Vagina (tissue), 2 donors: ENCODE data around the gene TSPO. TPM values are rescaled to one million over a fixed set of nuclear protein-coding genes. Genes with fewer than 3 reads are reported as not detected.

Experiments
- DNase-seq, 2 donors: peaks; one replicate each; pipeline ENCODE4 v3.0.0-alpha.2; 2017; ENCODE audit errors: extremely low spot score in 2 of 2
- H3K27ac ChIP-seq: fragments of 200-600 bp; sonication (generic); one replicate; pipeline ENCODE4 v1.5.1; 2019
- H3K27me3 ChIP-seq: fragments of 200-600 bp; sonication (generic); one replicate; pipeline ENCODE4 v1.5.1; 2019
- H3K36me3 ChIP-seq, 2 donors: fragments of 200-600 bp; sonication (generic); one replicate each; pipeline ENCODE4 v1.5.1; 2017 to 2019
- H3K4me1 ChIP-seq: fragments of 200-600 bp; sonication (generic); one replicate; pipeline ENCODE4 v1.5.1; 2019
- H3K4me3 ChIP-seq, 2 donors: fragments of 200-600 bp; sonication (generic); 1 replicate in 1 of 2; 2 replicates in 1 of 2; pipeline ENCODE4 v1.5.1; 2016 to 2019
- H3K9me3 ChIP-seq: fragments of 200-600 bp; sonication (generic); one replicate; pipeline ENCODE4 v1.5.1; 2019
- POLR2A ChIP-seq, 2 donors: fragments of 450-650 bp; IDR thresholded peaks; one replicate each; pipeline ENCODE4 v1.6.1; 2017; ENCODE audit warnings: antibody characterized with exemption in 2 of 2, mild to moderate bottlenecking in 2 of 2, moderate library complexity in 2 of 2
- POLR2AphosphoS5 ChIP-seq, 2 donors: sonication (generic); formaldehyde crosslinking; IDR thresholded peaks; one replicate each; pipeline ENCODE4 v1.9.0; 2017; ENCODE audit warnings: antibody characterized with exemption in 2 of 2, mild to moderate bottlenecking in 2 of 2, low read depth in 1 of 2; ENCODE audit not compliant: insufficient read depth in 1 of 2
- intact Hi-C: fragments of 100-400 bp; cut with DNase I; formaldehyde crosslinking; loops from one replicate; pipeline ENCODE4 v1.15.1; 2023
- total RNA-seq: library from RNA; depleted of rRNA; stranded (reverse); fragments of >200 nt; gene quantifications from one replicate; pipeline ENCODE4 v1.2.3, GENCODE V29; 2016
- TF ChIP-seq, protein P1 (sequence below), 3 experiments: fragments of 450-650 bp in 2 of 3; fragments of 200-600 bp in 1 of 3; sonication (generic) in 1 of 3; IDR thresholded peaks; one replicate each; pipeline ENCODE4 v1.5.1; 2017 to 2019; ENCODE audit warnings: antibody characterized with exemption in 3 of 3, mild to moderate bottlenecking in 2 of 3, moderate library complexity in 2 of 3

Gene TSPO
- total RNA-seq, 1 donor from 2014 or later = 524 TPM

DNA sequence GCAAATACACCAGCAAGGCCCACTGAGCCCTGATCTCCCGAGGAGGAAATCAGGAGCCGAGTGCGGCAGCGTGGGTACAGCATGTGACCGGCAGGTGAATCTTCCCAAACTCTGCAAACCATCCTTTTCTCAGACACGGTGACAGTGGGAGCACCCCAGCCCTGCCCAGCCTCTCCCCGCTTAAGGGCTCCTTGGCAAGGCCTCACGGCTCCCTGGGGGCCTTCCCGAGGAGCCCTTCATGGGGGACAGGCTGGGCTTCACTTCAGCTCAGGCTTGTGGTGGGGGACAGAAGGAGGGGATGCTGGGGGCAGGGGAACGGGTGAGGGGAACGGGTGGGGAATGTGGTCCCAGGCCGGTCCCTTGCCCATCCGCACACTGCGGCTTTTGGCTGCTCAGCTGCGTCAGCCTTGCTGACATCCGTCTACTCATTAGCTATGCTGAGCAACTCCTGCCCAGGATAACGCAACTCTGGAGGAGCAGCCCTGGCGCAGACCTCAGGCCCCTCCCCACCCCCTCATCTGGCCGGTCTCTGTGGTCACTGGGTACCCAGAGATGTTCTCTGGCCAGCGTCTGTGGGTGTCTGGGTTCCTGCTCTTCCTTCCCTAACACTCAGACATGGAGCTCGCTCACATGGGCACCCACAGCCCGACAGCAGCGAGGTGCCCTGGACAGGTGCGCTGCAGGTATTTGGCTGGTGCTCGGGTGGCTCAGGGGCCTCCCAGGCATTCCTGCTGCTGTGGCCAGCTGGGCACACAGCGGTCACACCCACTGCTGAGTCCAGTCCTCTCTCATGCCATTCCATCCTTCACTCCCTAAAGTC lies 57.6 kb downstream of the TSPO start:
- no peaks in the 10 kb centered on the region for H3K9me3 ChIP-seq
- H3K27me3 ChIP-seq = no peaks in the 10 kb centered on the region
- no peak for DNase-seq
- TF ChIP-seq POLR2A (IDR thresholded peaks at IDR 0.05) = no peak
- TF ChIP-seq, protein P1, sequence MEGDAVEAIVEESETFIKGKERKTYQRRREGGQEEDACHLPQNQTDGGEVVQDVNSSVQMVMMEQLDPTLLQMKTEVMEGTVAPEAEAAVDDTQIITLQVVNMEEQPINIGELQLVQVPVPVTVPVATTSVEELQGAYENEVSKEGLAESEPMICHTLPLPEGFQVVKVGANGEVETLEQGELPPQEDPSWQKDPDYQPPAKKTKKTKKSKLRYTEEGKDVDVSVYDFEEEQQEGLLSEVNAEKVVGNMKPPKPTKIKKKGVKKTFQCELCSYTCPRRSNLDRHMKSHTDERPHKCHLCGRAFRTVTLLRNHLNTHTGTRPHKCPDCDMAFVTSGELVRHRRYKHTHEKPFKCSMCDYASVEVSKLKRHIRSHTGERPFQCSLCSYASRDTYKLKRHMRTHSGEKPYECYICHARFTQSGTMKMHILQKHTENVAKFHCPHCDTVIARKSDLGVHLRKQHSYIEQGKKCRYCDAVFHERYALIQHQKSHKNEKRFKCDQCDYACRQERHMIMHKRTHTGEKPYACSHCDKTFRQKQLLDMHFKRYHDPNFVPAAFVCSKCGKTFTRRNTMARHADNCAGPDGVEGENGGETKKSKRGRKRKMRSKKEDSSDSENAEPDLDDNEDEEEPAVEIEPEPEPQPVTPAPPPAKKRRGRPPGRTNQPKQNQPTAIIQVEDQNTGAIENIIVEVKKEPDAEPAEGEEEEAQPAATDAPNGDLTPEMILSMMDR (IDR thresholded peaks at IDR 0.05) = no peak
- TF ChIP-seq POLR2AphosphoS5 (IDR thresholded peaks at IDR 0.05; ENCODE audit: insufficient read depth in 1 of 2, low read depth in 1 of 2) = no peak
- intact Hi-C loops = no loop called here
- no peak overlapping the region for H3K27ac ChIP-seq
- H3K4me3 ChIP-seq = no peak overlapping the region
- no peaks in the 10 kb centered on the region for H3K36me3 ChIP-seq
- H3K4me1 ChIP-seq = no peaks in the 10 kb centered on the region

DNA sequence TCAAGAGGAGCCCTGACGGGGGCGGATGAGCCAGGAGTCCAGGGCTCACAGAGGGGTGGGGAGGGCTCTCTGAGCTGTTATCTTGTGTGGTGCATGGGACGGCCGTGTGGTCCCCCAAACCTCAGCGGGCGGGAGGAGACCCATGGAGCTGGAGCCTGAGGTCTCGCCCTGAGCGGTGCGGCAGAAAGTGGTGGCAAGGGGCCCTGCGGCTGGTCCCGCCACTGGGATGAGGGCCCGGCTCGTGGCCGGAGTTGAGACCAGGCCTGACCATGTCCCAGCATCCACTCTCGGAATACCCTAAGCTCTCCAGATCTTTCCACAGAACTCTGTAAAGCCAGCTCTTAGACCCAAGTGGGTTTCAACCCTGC lies 58.1 kb downstream of the TSPO start:
- Histone ChIP-seq H3K9me3 (no peaks in the 10 kb centered on the region), H3K4me3 (no peak overlapping the region), H3K27ac (no peak overlapping the region), H3K4me1 (no peaks in the 10 kb centered on the region), H3K36me3 (no peaks in the 10 kb centered on the region), H3K27me3 (no peaks in the 10 kb centered on the region)
- DNase-seq = no peak
- intact Hi-C loops = no loop called here
- TF ChIP-seq POLR2A (IDR thresholded peaks at IDR 0.05) (no peak), POLR2AphosphoS5 (IDR thresholded peaks at IDR 0.05; ENCODE audit: insufficient read depth in 1 of 2, low read depth in 1 of 2) (no peak)
- TF ChIP-seq, protein P1 (IDR thresholded peaks at IDR 0.05) = no peak

DNA sequence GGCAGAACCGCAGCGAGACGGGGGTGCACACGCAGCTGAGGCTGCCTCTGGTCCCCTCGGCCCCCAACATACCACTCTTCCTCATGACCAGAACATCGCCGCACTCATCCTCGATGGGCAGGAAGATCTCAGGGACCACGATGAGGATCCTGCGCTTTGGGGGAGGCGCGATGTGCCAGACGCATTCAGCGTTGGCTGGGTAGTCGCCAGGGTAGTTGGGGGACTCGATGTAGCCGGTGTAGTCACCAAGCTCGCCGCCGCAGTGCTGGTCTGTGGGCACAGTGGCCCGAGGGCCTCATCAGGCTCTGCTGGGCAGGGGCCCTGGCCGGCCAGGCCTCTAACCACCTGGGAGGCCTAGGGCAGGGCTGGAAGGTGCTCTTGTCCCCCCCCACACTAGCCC lies 58.6 kb downstream of the TSPO start:
- TF ChIP-seq POLR2A (IDR thresholded peaks at IDR 0.05) (no peak), POLR2AphosphoS5 (IDR thresholded peaks at IDR 0.05; ENCODE audit: insufficient read depth in 1 of 2, low read depth in 1 of 2) (no peak)
- TF ChIP-seq, protein P1 (IDR thresholded peaks at IDR 0.05) = no peak
- Histone ChIP-seq H3K27ac (no peak overlapping the region), H3K9me3 (no peaks in the 10 kb centered on the region), H3K4me1 (no peaks in the 10 kb centered on the region), H3K4me3 (no peak overlapping the region), H3K27me3 (no peaks in the 10 kb centered on the region), H3K36me3 (no peaks in the 10 kb centered on the region)
- intact Hi-C loops = no loop called here
- no peak for DNase-seq

DNA sequence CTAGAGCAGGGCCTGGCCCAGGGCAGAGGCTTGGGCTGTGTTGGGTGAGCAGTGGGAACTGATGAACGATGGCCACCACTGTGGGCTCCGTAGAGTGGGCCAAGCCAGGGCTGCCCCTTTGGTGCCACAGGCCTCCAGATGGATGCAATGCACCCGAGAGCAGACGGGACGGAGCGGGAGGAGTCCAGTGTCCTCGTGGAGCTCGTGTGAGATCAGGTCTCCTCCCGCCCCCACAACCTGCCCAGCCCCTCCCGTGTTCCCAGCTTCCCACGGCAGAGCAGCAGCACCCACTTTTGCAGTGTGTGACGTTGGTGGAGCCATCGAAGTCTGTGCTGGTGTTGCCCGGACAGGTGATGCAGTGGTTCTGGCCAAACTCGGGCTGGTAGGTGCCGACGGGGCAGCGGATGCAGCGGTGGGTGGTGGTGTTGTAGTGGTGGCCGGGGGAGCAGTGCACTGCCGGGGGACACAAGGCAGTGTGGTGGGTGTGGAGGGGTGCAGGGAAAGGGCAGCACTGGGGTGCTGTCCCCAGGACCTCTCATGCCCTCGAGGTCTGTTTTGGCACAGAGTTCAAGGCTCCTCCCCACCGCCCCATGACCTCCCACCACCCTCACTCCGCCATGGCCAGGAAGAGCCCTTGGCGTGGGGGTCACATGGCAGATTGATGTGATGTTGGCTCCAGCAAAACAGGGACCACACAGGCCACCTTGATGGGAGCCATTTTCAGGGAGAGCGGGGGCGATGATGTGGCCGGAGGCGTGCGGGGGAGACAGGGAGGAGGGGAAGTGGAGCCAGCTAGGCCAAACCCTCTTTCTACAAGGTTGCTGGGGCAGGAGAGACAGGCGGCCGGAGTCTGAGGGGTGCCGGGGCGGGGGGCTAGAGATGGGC lies 59.5 kb downstream of the TSPO start:
- Histone ChIP-seq H3K4me1 (no peaks in the 10 kb centered on the region), H3K9me3 (no peaks in the 10 kb centered on the region), H3K27ac (no peak overlapping the region), H3K36me3 (no peaks in the 10 kb centered on the region), H3K27me3 (no peaks in the 10 kb centered on the region), H3K4me3 (no peak overlapping the region)
- no peak for DNase-seq
- TF ChIP-seq POLR2AphosphoS5 (IDR thresholded peaks at IDR 0.05; ENCODE audit: insufficient read depth in 1 of 2, low read depth in 1 of 2) = no peak
- intact Hi-C loops = no loop called here

DNA sequence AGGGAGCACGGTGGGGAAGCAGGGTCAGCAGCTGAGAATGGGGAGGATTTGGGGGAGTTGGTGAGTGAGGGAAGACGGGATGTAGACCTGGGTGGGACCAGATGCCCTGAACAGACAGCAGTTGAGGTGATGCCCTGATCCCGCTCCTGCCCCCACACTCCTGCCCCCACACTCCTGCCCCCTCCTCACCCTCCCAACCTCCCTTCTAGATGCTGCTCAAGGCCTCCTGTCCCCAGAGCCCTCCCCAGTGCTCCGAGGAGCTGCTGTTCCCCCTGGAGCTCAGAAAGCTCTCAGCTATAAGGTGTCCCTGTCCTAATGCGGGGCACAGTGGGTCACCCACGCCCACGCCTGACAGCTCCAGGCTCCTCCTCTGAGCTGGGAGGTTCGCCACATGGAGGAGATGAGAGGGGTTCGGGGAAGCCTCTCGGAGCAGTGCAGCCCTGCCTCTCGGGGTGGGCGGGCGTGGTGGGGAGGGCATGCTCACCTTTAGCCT lies 60.6 kb downstream of the TSPO start:
- no peak for DNase-seq
- no peak overlapping the region for H3K27ac ChIP-seq
- TF ChIP-seq POLR2AphosphoS5 (IDR thresholded peaks at IDR 0.05; ENCODE audit: insufficient read depth in 1 of 2, low read depth in 1 of 2) (no peak), POLR2A (IDR thresholded peaks at IDR 0.05) (no peak)
- TF ChIP-seq, protein P1 (IDR thresholded peaks at IDR 0.05) = no peak
- no peaks in the 10 kb centered on the region for H3K36me3 ChIP-seq
- H3K4me1 ChIP-seq = no peaks in the 10 kb centered on the region
- H3K9me3 ChIP-seq = no peaks in the 10 kb centered on the region
- H3K27me3 ChIP-seq = no peaks in the 10 kb centered on the region
- intact Hi-C loops = no loop called here
- H3K4me3 ChIP-seq = no peak overlapping the region
